Ascending aorta (tissue), 2 donors: ENCODE measurements around the gene ZNF277. TPM values are rescaled to one million over a fixed set of nuclear protein-coding genes. Genes with fewer than 3 reads are reported as not detected.

Source experiments
- DNase-seq, 2 donors: peaks; one replicate each; pipeline ENCODE4 v3.0.0-alpha.2; 2019; ENCODE audit warnings: low spot score in 2 of 2
- H3K27ac ChIP-seq, 2 donors: fragments of 200-600 bp; sonication (generic); one replicate each; pipeline ENCODE4 v1.5.1; 2016 to 2017; ENCODE audit warnings: mild to moderate bottlenecking in 1 of 2
- H3K27me3 ChIP-seq: fragments of 200-600 bp; sonication (generic); one replicate; pipeline ENCODE4 v1.5.1; 2017
- H3K36me3 ChIP-seq, 2 donors: fragments of 200-600 bp; sonication (generic); one replicate each; pipeline ENCODE4 v1.5.1; 2016
- H3K4me1 ChIP-seq, 2 donors: fragments of 200-600 bp; sonication (generic); one replicate each; pipeline ENCODE4 v1.5.1; 2016 to 2017; ENCODE audit warnings: mild to moderate bottlenecking in 1 of 2
- H3K4me3 ChIP-seq, 2 donors: fragments of 200-600 bp; sonication (generic); one replicate each; pipeline ENCODE4 v1.5.1; 2016 to 2017; ENCODE audit warnings: mild to moderate bottlenecking in 1 of 2
- H3K9me3 ChIP-seq, 2 donors: fragments of 200-600 bp; sonication (generic); one replicate each; pipeline ENCODE4 v1.5.1; 2016
- CTCF ChIP-seq, 3 experiments: fragments of 200-600 bp in 2 of 3; fragments of 450-650 bp in 1 of 3; sonication (generic) in 2 of 3; IDR thresholded peaks; one replicate each; pipeline ENCODE4 v1.5.1; 2016 to 2019; ENCODE audit warnings: antibody characterized with exemption in 3 of 3, mild to moderate bottlenecking in 1 of 3, moderate library complexity in 1 of 3
- intact Hi-C: fragments of 100-400 bp; cut with DNase I; formaldehyde crosslinking; loops from one replicate; pipeline ENCODE4 v1.15.1; 2023
- total RNA-seq: library from RNA; depleted of rRNA; stranded (reverse); fragments of >200 nt; gene quantifications from one replicate; pipeline ENCODE4 v1.1.0, GENCODE V29; 2016

Gene ZNF277
- total RNA-seq, 1 donor from 2014 or later = 0.43 TPM

GRCh38 chr7:112370436-112370835 is 163.9 kb downstream of the ZNF277 start:
- Histone ChIP-seq H3K9me3 (no peaks in the 10 kb centered on the region), H3K4me3 (no peak overlapping the region), H3K4me1 (no peaks in the 10 kb centered on the region), H3K36me3 (no peaks in the 10 kb centered on the region), H3K27ac (no peak overlapping the region), H3K27me3 (no peaks in the 10 kb centered on the region)
- no peak for DNase-seq
- intact Hi-C loops = no loop called here
- TF ChIP-seq CTCF (IDR thresholded peaks at IDR 0.05) = no peak

GRCh38 chr7:112371701-112372100 is 165.2 kb downstream of the ZNF277 start:
- no peak for DNase-seq
- TF ChIP-seq CTCF (IDR thresholded peaks at IDR 0.05) = no peak
- H3K36me3 ChIP-seq = no peaks in the 10 kb centered on the region
- no peaks in the 10 kb centered on the region for H3K27me3 ChIP-seq
- no peak overlapping the region for H3K4me3 ChIP-seq
- intact Hi-C loops = no loop called here
- H3K27ac ChIP-seq = no peak overlapping the region
- H3K9me3 ChIP-seq = no peaks in the 10 kb centered on the region
- H3K4me1 ChIP-seq = no peaks in the 10 kb centered on the region

GRCh38 chr7:112372101-112372500 is 165.6 kb downstream of the ZNF277 start:
- H3K27ac ChIP-seq = no peak overlapping the region
- no peak overlapping the region for H3K4me3 ChIP-seq
- intact Hi-C loops = no loop called here
- no peak for DNase-seq
- no peaks in the 10 kb centered on the region for H3K9me3 ChIP-seq
- no peaks in the 10 kb centered on the region for H3K4me1 ChIP-seq
- TF ChIP-seq CTCF (IDR thresholded peaks at IDR 0.05) = no peak
- no peaks in the 10 kb centered on the region for H3K27me3 ChIP-seq
- H3K36me3 ChIP-seq = no peaks in the 10 kb centered on the region

GRCh38 chr7:112377593-112377992 is 171.1 kb downstream of the ZNF277 start:
- H3K9me3 ChIP-seq = no peaks in the 10 kb centered on the region
- no peak overlapping the region for H3K27ac ChIP-seq
- H3K4me3 ChIP-seq = no peak overlapping the region
- no peaks in the 10 kb centered on the region for H3K36me3 ChIP-seq
- no peaks in the 10 kb centered on the region for H3K27me3 ChIP-seq
- TF ChIP-seq CTCF (IDR thresholded peaks at IDR 0.05) = no peak
- no peak for DNase-seq
- intact Hi-C loops = no loop called here
- no peaks in the 10 kb centered on the region for H3K4me1 ChIP-seq

GRCh38 chr7:112381311-112382091 is 175.0 kb downstream of the ZNF277 start:
- H3K4me3 ChIP-seq = no peak overlapping the region
- intact Hi-C loops = no loop called here
- TF ChIP-seq CTCF (IDR thresholded peaks at IDR 0.05) = no peak

More at GRCh38 chr7:112381311-112382091, 175.0 kb downstream of the ZNF277 start:
- Histone ChIP-seq H3K9me3 (no peaks in the 10 kb centered on the region), H3K36me3 (no peaks in the 10 kb centered on the region), H3K27ac (no peak overlapping the region), H3K4me1 (no peaks in the 10 kb centered on the region), H3K27me3 (no peaks in the 10 kb centered on the region)
- DNase-seq = no peak
